ENCODE results near the gene SEMA5B.

Gene SEMA5B

DNA sequence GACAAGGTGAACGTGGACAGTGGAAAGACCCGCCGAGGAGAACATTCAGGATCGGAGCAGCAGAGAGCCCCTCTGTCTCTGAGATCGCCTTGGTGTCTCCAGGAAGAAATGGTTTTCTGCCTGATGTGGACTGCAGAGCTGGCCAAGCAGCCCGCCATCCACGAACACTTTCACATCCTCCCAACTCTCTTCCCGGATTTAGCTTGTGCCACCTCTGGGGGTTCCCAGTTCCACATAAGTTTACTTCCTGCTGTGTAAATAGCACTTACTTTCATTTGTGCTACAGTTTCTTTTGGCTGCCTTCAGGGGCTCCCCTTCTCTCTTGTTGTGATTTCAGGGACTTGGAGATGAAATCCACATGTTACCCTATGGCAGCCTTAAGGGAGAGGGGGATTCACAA, 48.4 kb downstream of the SEMA5B start:
- Histone ChIP-seq H3K4me1 (peaks cover 89% of the 10 kb centered on the region), H3K27me3 (no peaks in the 10 kb centered on the region), H3K9me3 (no peaks in the 10 kb centered on the region), H3K9ac (no peak overlapping the region), H3K4me3 (no peak overlapping the region), H3K27ac (no peak overlapping the region), H4K20me1 (no peaks in the 10 kb centered on the region), H3K36me3 (no peaks in the 10 kb centered on the region), H3K4me2 (peak overlapping the region; percentile 54)
- no peak for TF ChIP-seq Cebpa-rat (IDR thresholded peaks at IDR 0.05)

DNA sequence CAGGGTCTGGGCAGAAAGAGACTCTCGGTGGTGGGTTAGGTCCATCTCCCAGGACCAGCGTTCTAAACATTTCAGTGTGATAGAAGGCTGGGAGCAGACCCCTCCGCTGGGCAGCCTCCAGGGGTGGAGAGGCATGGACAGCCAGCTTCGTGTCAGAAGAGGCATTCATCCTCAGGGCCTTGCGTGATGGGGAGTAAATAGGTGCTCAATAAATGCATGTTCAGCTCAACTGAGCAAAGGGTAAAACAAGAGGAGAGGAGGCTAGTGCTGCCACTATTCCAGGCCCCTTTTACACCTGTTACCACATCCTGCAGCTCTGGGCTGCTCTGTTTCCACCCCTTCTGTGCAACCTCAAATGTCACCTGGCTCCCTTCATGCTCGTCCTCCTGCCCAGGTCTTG, 49.0 kb downstream of the SEMA5B start:
- H3K27ac ChIP-seq = no peak overlapping the region
- no peaks in the 10 kb centered on the region for H3K36me3 ChIP-seq
- no peak for TF ChIP-seq Cebpa-rat (IDR thresholded peaks at IDR 0.05)
- peak overlapping the region; percentile 54 for H3K4me2 ChIP-seq
- no peak overlapping the region for H3K4me3 ChIP-seq
- H3K9ac ChIP-seq = no peak overlapping the region
- H4K20me1 ChIP-seq = no peaks in the 10 kb centered on the region
- H3K27me3 ChIP-seq = no peaks in the 10 kb centered on the region
- H3K9me3 ChIP-seq = no peaks in the 10 kb centered on the region
- peaks cover 89% of the 10 kb centered on the region for H3K4me1 ChIP-seq

DNA sequence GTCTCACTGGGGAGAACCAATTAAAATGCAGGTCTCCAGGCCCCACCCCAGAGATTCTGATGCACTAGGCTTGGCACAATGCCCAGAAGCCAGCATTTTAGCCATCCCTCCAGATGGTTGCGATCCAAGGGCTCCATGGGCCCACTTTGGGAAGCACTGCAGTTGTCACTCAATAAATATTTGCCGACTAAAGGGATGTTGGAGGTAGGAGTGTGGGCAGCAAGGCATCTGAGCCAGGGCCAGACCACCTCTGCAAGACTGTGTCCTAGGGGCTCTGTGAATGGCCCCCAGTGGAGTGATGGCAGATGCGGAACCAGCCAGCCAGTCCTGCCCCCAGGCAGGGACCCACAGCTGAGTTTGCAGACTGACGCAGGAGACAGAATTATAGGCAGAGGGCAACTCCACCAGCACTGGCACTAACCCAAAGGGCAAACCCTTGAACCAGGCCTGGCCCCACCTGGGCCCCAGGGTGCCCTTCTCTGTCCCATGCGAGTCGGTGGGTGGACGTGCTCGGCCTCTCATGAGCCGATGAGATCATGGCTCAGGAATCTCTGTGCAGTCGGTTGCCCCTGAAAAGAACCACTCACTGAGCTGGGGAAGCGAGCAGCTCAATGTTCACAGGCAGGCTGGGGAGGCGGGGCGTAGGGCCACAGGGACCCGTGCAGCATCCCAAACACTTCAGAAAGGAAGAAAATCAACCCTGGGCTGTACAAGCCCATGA, 49.7 kb downstream of the SEMA5B start:
- H3K9ac ChIP-seq = no peak overlapping the region
- peak overlapping the region; percentile 54; the same call in 1 of the 2 replicates for H3K4me2 ChIP-seq
- no peak overlapping the region for H3K27ac ChIP-seq
- H3K36me3 ChIP-seq = no peaks in the 10 kb centered on the region
- no peaks in the 10 kb centered on the region for H3K27me3 ChIP-seq
- no peaks in the 10 kb centered on the region for H4K20me1 ChIP-seq
- H3K9me3 ChIP-seq = no peaks in the 10 kb centered on the region
- no peak overlapping the region for H3K4me3 ChIP-seq
- TF ChIP-seq Cebpa-rat (IDR thresholded peaks at IDR 0.05) = no peak
- H3K4me1 ChIP-seq = peaks cover 88% of the 10 kb centered on the region

DNA sequence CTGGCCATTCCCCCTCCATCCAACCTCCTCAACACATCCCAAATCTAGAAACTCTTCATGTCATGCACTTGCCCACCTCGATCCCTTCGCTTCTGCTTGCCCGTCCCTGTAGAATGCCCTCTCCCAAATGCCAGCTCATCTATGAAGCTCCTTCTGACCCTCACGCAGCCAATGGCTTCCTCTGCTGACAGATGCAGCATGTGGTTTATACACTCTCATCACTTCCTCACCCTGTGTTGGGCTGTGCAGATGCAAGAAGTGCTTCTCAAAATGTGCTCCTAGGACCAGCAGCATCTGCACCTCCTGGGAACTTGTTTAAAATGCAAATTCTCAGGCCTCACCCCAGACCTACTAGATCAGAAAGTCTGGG, 51.7 kb downstream of the SEMA5B start:
- H3K36me3 ChIP-seq = no peaks in the 10 kb centered on the region
- H3K9me3 ChIP-seq = no peaks in the 10 kb centered on the region
- no peak overlapping the region; the same call in 1 of the 2 replicates for H3K4me3 ChIP-seq
- H3K4me2 ChIP-seq = peak overlapping the region; percentile 96
- H3K27me3 ChIP-seq = peaks cover 7% of the 10 kb centered on the region; the same call in 1 of the 2 replicates
- TF ChIP-seq Cebpa-rat (IDR thresholded peaks at IDR 0.05) = no peak
- H3K9ac ChIP-seq = 0 out of 2 replicates have a peak overlapping the region, but pooled peaks have one; percentile 35
- H3K4me1 ChIP-seq = peaks cover 68% of the 10 kb centered on the region
- no peaks in the 10 kb centered on the region for H4K20me1 ChIP-seq
- peak overlapping the region; percentile 47 for H3K27ac ChIP-seq

DNA sequence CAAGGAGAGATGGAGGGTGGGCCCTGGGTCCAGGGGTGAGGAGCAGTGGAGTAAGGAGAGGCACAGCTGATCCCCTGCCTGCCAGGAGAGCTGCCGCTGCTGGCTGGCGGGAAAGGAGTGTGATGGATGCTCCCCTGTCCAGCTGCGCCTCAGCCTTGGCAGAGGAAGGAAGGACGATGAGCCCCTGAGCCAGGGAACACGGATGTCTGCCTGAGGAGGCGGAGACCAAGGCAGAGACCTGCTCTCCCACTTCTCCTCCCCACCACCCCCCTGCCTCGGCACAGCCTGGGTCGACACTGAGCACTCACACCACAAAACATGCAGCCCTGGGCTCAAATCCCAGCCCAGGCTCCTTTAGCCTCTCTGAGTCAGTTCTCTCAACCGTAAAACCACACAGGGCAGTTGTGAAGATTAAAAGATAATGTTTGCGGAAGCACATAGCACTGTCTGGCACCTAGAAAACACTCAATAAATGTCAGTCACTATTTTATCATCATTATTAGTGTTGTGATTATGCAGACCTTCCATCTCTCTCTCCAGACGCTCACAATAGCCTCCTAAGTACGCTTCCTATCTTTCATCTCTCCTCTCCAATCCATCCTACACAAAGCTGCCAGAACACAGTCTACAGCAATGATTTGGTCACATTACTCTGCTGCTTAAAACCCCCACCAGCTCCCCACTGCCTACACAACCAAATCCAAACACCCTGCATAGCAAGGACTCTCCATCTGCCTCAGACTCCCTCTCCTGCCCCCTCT, 52.2 kb downstream of the SEMA5B start:
- no peaks in the 10 kb centered on the region for H4K20me1 ChIP-seq
- peaks cover 70% of the 10 kb centered on the region for H3K4me1 ChIP-seq
- H3K4me2 ChIP-seq = peak overlapping the region; percentile 96
- no peak for TF ChIP-seq Cebpa-rat (IDR thresholded peaks at IDR 0.05)
- H3K4me3 ChIP-seq = peak overlapping the region; percentile 54
- peaks cover 7% of the 10 kb centered on the region; the same call in 1 of the 2 replicates for H3K27me3 ChIP-seq
- H3K9ac ChIP-seq = peak overlapping the region; percentile 35; the same call in 1 of the 2 replicates
- no peaks in the 10 kb centered on the region for H3K36me3 ChIP-seq
- no peaks in the 10 kb centered on the region for H3K9me3 ChIP-seq
- peak overlapping the region; percentile 47 for H3K27ac ChIP-seq

DNA sequence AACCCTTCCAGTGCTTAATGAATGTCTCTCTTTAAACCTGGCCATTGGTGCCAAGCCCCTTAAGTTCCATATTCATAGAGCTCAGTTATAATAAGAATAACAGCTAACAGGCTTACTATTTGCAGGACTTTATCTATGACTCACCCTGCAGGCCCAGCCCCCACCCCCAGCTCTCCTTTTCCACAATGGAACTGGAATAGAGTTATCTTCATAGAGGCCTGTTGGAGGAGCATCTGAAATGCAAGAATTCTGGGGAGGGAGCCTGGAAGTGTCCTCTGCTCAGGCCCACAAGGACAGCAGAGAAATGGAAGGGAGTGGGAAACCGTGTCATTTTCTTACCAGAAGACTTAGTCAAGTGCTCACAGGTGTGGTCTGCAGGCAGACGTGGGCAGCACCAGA, 52.8 kb downstream of the SEMA5B start:
- Histone ChIP-seq H3K4me1 (peaks cover 76% of the 10 kb centered on the region), H3K27ac (peak overlapping the region; percentile 47), H3K27me3 (peaks cover 7% of the 10 kb centered on the region; the same call in 1 of the 2 replicates), H3K4me3 (peak overlapping the region; percentile 54), H3K9ac (peak overlapping the region; percentile 35; the same call in 1 of the 2 replicates), H3K9me3 (no peaks in the 10 kb centered on the region), H3K4me2 (peak overlapping the region; percentile 96), H4K20me1 (no peaks in the 10 kb centered on the region), H3K36me3 (no peaks in the 10 kb centered on the region)
- no peak for TF ChIP-seq Cebpa-rat (IDR thresholded peaks at IDR 0.05)

DNA sequence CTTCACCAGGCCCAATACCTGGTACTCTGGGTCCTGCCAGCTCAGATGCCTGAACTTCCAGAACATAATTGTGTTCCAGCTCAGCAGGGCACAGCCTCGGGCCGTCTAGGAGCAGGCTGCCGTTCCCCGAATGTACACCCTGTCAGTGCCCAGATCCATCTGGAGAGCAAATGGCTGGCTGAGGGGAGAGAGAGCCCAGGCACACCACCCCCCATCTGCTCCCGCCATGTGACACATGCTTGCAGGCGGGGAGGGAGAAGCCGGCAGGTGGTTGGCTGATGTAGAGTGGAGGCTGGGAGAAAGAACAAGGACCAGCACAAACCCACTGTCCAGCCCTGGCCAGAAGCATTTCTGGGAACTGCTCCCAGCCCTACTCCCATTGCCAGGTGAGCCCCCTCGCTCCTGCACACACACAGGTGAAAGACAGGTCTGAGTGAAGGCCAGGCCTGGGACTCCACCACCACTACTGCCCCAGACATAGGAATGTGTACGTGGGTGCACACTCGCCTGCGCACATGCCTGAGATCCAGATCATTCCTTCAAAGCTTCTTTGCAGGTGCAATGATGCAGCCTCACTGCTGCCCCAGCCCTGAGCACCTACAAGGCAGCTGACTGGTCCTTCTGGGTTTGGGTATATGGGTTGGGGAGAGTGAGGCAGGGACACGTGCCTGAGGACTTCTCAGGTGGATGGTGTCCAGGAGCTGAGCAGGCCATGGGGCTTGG, 53.5 kb downstream of the SEMA5B start:
- no peak overlapping the region for H3K4me3 ChIP-seq
- no peak overlapping the region for H3K27ac ChIP-seq
- no peaks in the 10 kb centered on the region for H3K36me3 ChIP-seq
- peaks cover 7% of the 10 kb centered on the region; the same call in 1 of the 2 replicates for H3K27me3 ChIP-seq
- peaks cover 76% of the 10 kb centered on the region for H3K4me1 ChIP-seq
- H3K4me2 ChIP-seq = peak overlapping the region; percentile 96
- 0 out of 2 replicates have a peak overlapping the region, but pooled peaks have one; percentile 6 for H3K9ac ChIP-seq
- TF ChIP-seq Cebpa-rat (IDR thresholded peaks at IDR 0.05) = no peak
- H3K9me3 ChIP-seq = no peaks in the 10 kb centered on the region
- no peaks in the 10 kb centered on the region for H4K20me1 ChIP-seq

DNA sequence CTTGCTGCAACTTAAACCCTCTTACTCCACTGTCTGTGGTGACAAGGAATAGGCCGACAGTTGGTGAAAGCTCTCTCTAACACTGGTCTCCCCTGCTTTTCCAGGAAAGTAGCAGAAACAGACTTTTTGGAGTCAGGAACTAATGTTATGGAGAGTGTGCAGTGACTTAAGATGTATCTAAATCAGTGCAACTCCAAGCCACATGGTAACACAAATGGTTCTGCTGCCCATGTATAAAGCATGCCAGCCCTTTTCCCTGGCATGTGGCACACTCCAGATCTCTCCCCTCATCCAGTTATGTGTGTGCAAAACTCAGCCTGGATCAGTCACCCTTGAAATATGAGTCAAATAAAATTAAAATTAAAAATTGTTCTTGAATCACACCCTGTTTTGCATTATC, 55.4 kb downstream of the SEMA5B start:
- no peak overlapping the region for H3K9ac ChIP-seq
- H3K4me3 ChIP-seq = no peak overlapping the region
- no peak overlapping the region for H3K4me2 ChIP-seq
- no peak for TF ChIP-seq Cebpa-rat (IDR thresholded peaks at IDR 0.05)
- H3K36me3 ChIP-seq = no peaks in the 10 kb centered on the region
- H4K20me1 ChIP-seq = no peaks in the 10 kb centered on the region
- no peak overlapping the region for H3K27ac ChIP-seq
- H3K27me3 ChIP-seq = peaks cover 7% of the 10 kb centered on the region; the same call in 1 of the 2 replicates
- H3K4me1 ChIP-seq = peaks cover 60% of the 10 kb centered on the region
- H3K9me3 ChIP-seq = no peaks in the 10 kb centered on the region

DNA sequence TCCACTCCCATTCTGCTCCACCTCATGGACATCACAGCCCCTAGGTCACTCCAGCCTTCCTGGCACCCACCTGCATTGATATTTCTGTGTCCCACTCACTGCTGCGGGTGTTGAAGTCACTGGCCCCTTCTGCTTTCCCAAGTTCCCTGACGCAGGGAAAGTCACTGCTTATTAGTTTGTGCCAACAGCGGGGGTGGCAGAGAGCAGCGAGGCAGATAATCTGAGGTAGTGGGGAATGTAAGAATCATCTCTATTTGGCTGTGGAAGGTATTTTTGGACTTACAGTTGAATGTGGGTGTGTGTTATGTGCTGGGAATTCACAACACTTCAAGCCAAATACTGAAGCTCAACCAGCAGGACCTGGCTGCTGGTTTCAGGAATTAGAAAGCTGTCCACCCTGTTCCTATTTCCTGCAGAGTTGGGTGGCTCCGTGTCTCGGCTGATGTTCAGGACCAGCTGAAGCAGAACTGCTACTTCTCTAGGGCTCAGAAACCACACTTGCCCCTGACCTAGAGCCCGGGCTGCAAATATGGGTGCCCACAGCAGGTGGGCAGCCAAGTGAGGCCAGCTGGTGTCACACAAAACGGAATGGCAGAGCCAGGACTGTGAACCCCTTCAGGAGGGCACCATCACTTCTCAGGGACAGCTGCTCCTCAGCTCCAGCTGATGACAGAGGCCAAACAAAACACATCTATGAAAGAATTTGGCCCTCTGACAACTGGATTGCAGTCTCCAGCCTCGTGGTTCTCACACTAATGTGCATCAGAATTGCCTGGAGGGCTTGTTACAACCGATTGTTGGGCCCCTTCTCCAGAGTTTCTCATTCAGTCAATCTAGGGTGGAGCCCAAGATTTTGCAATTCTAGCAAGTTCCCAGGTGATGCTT, 57.7 kb downstream of the SEMA5B start:
- H3K27ac ChIP-seq = no peak overlapping the region
- H3K4me2 ChIP-seq = peak overlapping the region; percentile 66
- H3K9me3 ChIP-seq = no peaks in the 10 kb centered on the region
- H3K36me3 ChIP-seq = no peaks in the 10 kb centered on the region
- no peaks in the 10 kb centered on the region for H4K20me1 ChIP-seq
- no peak overlapping the region; the same call in 1 of the 2 replicates for H3K9ac ChIP-seq
- no peak for TF ChIP-seq Cebpa-rat (IDR thresholded peaks at IDR 0.05)
- H3K27me3 ChIP-seq = peaks cover 7% of the 10 kb centered on the region; the same call in 1 of the 2 replicates
- no peak overlapping the region for H3K4me3 ChIP-seq
- peaks cover 44% of the 10 kb centered on the region for H3K4me1 ChIP-seq

All from BLaER1 (cell line).